HepG2 (cell line): ENCODE measurements around the gene ADAMTS4. TPM values are rescaled to one million over a fixed set of nuclear protein-coding genes. Genes with fewer than 3 reads are reported as not detected.

ENCODE experiments used
- ATAC-seq: fragments of 200-7000 bp; cut with Tn5 transposase; 3 replicates; pipeline ENCODE4 v1.9.1; 2020; ENCODE audit warnings: mild to moderate bottlenecking, moderate library complexity
- BruUV-seq: library from RNA; stranded (reverse); fragments of 400-500 nt; replicated peaks from 2 replicates; lab custom pipeline; 2021; lab: Mats Ljungman, UMichigan
- CTCF ChIA-PET: fragments of 300-600 bp; formaldehyde crosslinking; extraction: SDS; loops from one replicate; lab custom pipeline; 2021; ENCODE audit warnings: low total read pairs, inconsistent platforms, low intra/inter-chr PET ratio; lab: Yijun Ruan, JAX
- POLR2A ChIA-PET: fragments of 350-600 bp; sonication (Branson Sonifier 250); formaldehyde crosslinking; loops from one replicate; lab custom pipeline; 2020; ENCODE audit warnings: antibody characterized with exemption, inconsistent platforms; lab: Yijun Ruan, JAX
- DNase-seq: peaks from one replicate; pipeline ENCODE4 v3.0.0-alpha.2; 2015; ENCODE audit warnings: low spot score
- FAIRE-seq: peaks from 3 replicates; lab custom pipeline; 2011; peaks lifted over from hg19 to GRCh38; lab: Jason Lieb, UNC
- H2AFZ ChIP-seq: one replicate; pipeline ENCODE4 v1.6.1; 2011; ENCODE audit warnings: low read length, inconsistent platforms
- H3K27ac ChIP-seq: fragments of 300-600 bp; 3 replicates; pipeline ENCODE4 v1.8.0; 2011; ENCODE audit warnings: mixed run types, mild to moderate bottlenecking, mixed read lengths, low read length, inconsistent platforms; ENCODE audit not compliant: insufficient read depth; ENCODE audit errors: extremely low read length
- H3K27me3 ChIP-seq, 2 experiments: fragments of 200-600 bp in 1 of 2; 2 replicates in 1 of 2; 3 replicates in 1 of 2; pipeline versions ENCODE4 v1.6.0 to v1.8.0; 2011; ENCODE audit warnings: low read length in 2 of 2, mild to moderate bottlenecking in 2 of 2, moderate library complexity in 2 of 2, inconsistent platforms in 1 of 2; ENCODE audit not compliant: insufficient read depth in 2 of 2, control insufficient read depth in 1 of 2
- H3K36me3 ChIP-seq, 2 experiments: fragments of 200-600 bp in 1 of 2; replicated peaks in 1 of 2; 2 replicates in 1 of 2; 3 replicates in 1 of 2; pipeline versions ENCODE4 v1.5.1 to v1.8.0; 2011; ENCODE audit warnings: low read length in 2 of 2, inconsistent platforms in 1 of 2; ENCODE audit not compliant: insufficient read depth in 2 of 2, control insufficient read depth in 1 of 2
- H3K4me1 ChIP-seq: 2 replicates; pipeline ENCODE4 v1.5.1; 2012; ENCODE audit warnings: low read length, inconsistent platforms; ENCODE audit not compliant: insufficient read depth
- H3K4me2 ChIP-seq: 2 replicates; pipeline ENCODE4 v1.6.0; 2011; ENCODE audit warnings: low read depth, low read length, inconsistent platforms
- H3K4me3 ChIP-seq, 3 experiments: fragments of 200-600 bp in 1 of 3; sonication (generic), shearing (Covaris generic) in 1 of 3; replicated peaks in 1 of 3; 2 replicates each; pipeline ENCODE4 v1.5.1; 2011 to 2016; ENCODE audit warnings: low read length in 3 of 3, inconsistent platforms in 2 of 3, low read depth in 2 of 3, mild to moderate bottlenecking in 2 of 3, control low read depth in 1 of 3, mixed read lengths in 1 of 3; ENCODE audit not compliant: insufficient read depth in 1 of 3
- H3K79me2 ChIP-seq: one replicate; pipeline ENCODE4 v1.6.1; 2011; ENCODE audit warnings: low read length, inconsistent platforms; ENCODE audit not compliant: insufficient read depth
- H3K9ac ChIP-seq: 2 replicates; pipeline ENCODE4 v1.6.0; 2011; ENCODE audit warnings: mild to moderate bottlenecking, low read depth, low read length, inconsistent platforms; ENCODE audit not compliant: insufficient read depth
- H3K9me3 ChIP-seq: 2 replicates; pipeline ENCODE4 v1.5.1; 2012; ENCODE audit warnings: mild to moderate bottlenecking, low read length
- H4K20me1 ChIP-seq: 2 replicates; pipeline ENCODE4 v1.6.0; 2011; ENCODE audit warnings: inconsistent platforms, mild to moderate bottlenecking, low read length, moderate library complexity; ENCODE audit not compliant: insufficient read depth
- CENPT ChIP-seq: sonication (generic); formaldehyde crosslinking; IDR thresholded peaks from 2 replicates; pipeline ENCODE4 v1.8.0; 2022; ENCODE audit warnings: low read depth, mild to moderate bottlenecking, moderate library complexity, missing genetic modification reagents
- CHCHD3 ChIP-seq: sonication (generic); formaldehyde crosslinking; IDR thresholded peaks from 2 replicates; pipeline ENCODE4 v1.8.0; 2022; ENCODE audit warnings: mild to moderate bottlenecking, missing genetic modification reagents, moderate library complexity
- DPF2 ChIP-seq: sonication (generic); formaldehyde crosslinking; IDR thresholded peaks from 2 replicates; pipeline ENCODE4 v1.4.0; 2020; ENCODE audit warnings: mild to moderate bottlenecking, low read depth, missing genetic modification reagents, borderline replicate concordance
- EZH2 ChIP-seq: conservative IDR thresholded peaks from 2 replicates; pipeline ENCODE4 v1.6.1; 2012; ENCODE audit warnings: mild to moderate bottlenecking, low read depth, low read length, moderate library complexity
- HMGA1 ChIP-seq: sonication (generic); formaldehyde crosslinking; conservative IDR thresholded peaks from 2 replicates; pipeline ENCODE4 v1.4.0; 2020; ENCODE audit warnings: missing genetic modification reagents
- PBX2 ChIP-seq: IDR thresholded peaks from 2 replicates; pipeline ENCODE4 v1.6.1; 2016; ENCODE audit warnings: control low read depth
- POLR2G ChIP-seq: fragments of 200-400 bp; formaldehyde crosslinking; IDR thresholded peaks from 2 replicates; pipeline ENCODE4 v1.6.1; 2018; ENCODE audit warnings: mild to moderate bottlenecking, low read depth, low read length, moderate library complexity
- RARG ChIP-seq: sonication (generic); formaldehyde crosslinking; IDR thresholded peaks from 2 replicates; pipeline ENCODE4 v1.4.0; 2020; ENCODE audit warnings: low read depth, mild to moderate bottlenecking, missing genetic modification reagents
- RBFOX2 ChIP-seq: fragments of 200-400 bp; formaldehyde crosslinking; IDR thresholded peaks from 2 replicates; pipeline ENCODE4 v1.6.1; 2017; ENCODE audit warnings: low read depth, mild to moderate bottlenecking, low read length
- RFX3 ChIP-seq: IDR thresholded peaks from 2 replicates; pipeline ENCODE4 v1.6.1; 2016; ENCODE audit warnings: missing biosample characterization, missing genetic modification reagents
- RNF219 ChIP-seq: sonication (generic); formaldehyde crosslinking; IDR thresholded peaks from 2 replicates; pipeline ENCODE4 v1.5.0; 2020; ENCODE audit warnings: mild to moderate bottlenecking, missing genetic modification reagents
- ZNF121 ChIP-seq: sonication (generic); formaldehyde crosslinking; IDR thresholded peaks from 2 replicates; pipeline ENCODE4 v1.5.0; 2020; ENCODE audit warnings: mild to moderate bottlenecking, missing genetic modification reagents
- ZNF232 ChIP-seq: sonication (generic); formaldehyde crosslinking; IDR thresholded peaks from 2 replicates; pipeline ENCODE4 v1.4.0; 2020; ENCODE audit warnings: missing genetic modification reagents, borderline replicate concordance
- ZNF382 ChIP-seq: sonication (generic); formaldehyde crosslinking; IDR thresholded peaks from 2 replicates; pipeline ENCODE4 v1.5.0; 2020; ENCODE audit warnings: missing genetic modification reagents, mild to moderate bottlenecking, borderline replicate concordance
- ZNF577 ChIP-seq: sonication (generic); formaldehyde crosslinking; IDR thresholded peaks from 2 replicates; pipeline ENCODE4 v1.4.0; 2020; ENCODE audit warnings: mild to moderate bottlenecking, low read depth, missing genetic modification reagents, borderline replicate concordance
- ZNF740 ChIP-seq: sonication (generic); formaldehyde crosslinking; IDR thresholded peaks from 2 replicates; pipeline ENCODE4 v1.4.0; 2020; ENCODE audit warnings: missing genetic modification reagents
- ZNF792 ChIP-seq: IDR thresholded peaks from 2 replicates; pipeline ENCODE4 v1.6.1; 2016
- WGBS: methylation state at CpG from one replicate; pipeline ENCODE4 v1.1.6; 2017; ENCODE audit warnings: low lambda C conversion rate; 5-methylcytosine and 5-hydroxymethylcytosine counted together
- in situ Hi-C: cut with HindIII; loops from 2 replicates; pipeline ENCODE4 v1.10.0; 2017; ENCODE audit warnings: low pct_unique_long_range_greater_than_20kb; ENCODE audit not compliant: extremely low pct_ligation_motif_present
- intact Hi-C: fragments of 100-400 bp; cut with micrococcal nuclease; formaldehyde crosslinking; loops from one replicate; pipeline ENCODE4 v1.10.0; 2022; ENCODE audit not compliant: unreplicated experiment
- polyA plus RNA-seq, 8 experiments: library from polyadenylated mRNA; depleted of rRNA in 3 of 8; stranded (reverse) in 7 of 8; unstranded in 1 of 8; fragments of >200 nt; fragmentation: Illumina TruSeq in 4 of 8; extraction: Trizol in 4 of 8; gene quantifications; 2 replicates each; pipeline versions ENCODE4 v1.2.1 to v1.2.3, GENCODE V29; 2011 to 2016; ENCODE audit warnings: low read depth in 4 of 8, missing spikeins in 1 of 8, mixed read lengths in 1 of 8; ENCODE audit not compliant: insufficient read depth in 1 of 8
- total RNA-seq, 5 experiments: library from RNA; depleted of rRNA; stranded (reverse); fragments of >200 nt; fragmentation: Illumina TruSeq; extraction: Trizol; gene quantifications; 2 replicates each; pipeline ENCODE4 v1.2.3, GENCODE V29; 2016; ENCODE audit warnings: low read depth in 1 of 5

The ADAMTS4 gene
- total and polyA plus RNA-seq, 2 of the 13 experiments (the other 11 are each of a cell fraction or from before 2014, with no cell fraction given) = 0.51 to 1.7 TPM

GRCh38 chr1:161162052-161162451 lies 36.8 kb downstream of the ADAMTS4 start:
- no peak for ATAC-seq
- Histone ChIP-seq H3K4me2 (no peak overlapping the region), H3K27me3 (no peaks in the 10 kb centered on the region; a peak in 1 of 5 replicates), H3K79me2 (peaks cover 7% of the 10 kb centered on the region), H4K20me1 (no peaks in the 10 kb centered on the region), H3K4me1 (peaks cover 38% of the 10 kb centered on the region), H3K9ac (no peak overlapping the region), H3K4me3 (no peak overlapping the region), H2AFZ (no peak overlapping the region), H3K36me3 (peaks cover 11 to 43% of the 10 kb centered on the region in 2 experiments; a peak in 4 of 5 replicates), H3K9me3 (no peaks in the 10 kb centered on the region), H3K27ac (no peak overlapping the region)
- in situ Hi-C loops (no loop called here), intact Hi-C loops (no loop called here)
- CTCF ChIA-PET = no interaction called here
- no peak for FAIRE-seq
- POLR2A ChIA-PET = no interaction called here
- TF ChIP-seq RFX3 = no peak
- TF ChIP-seq RNF219 (CRISPR knock-in tag) = no peak
- TF ChIP-seq ZNF121 (CRISPR knock-in tag) = no peak
- no peak for TF ChIP-seq ZNF382 (CRISPR knock-in tag)
- no peak for TF ChIP-seq POLR2G
- 0 out of 2 replicates have a peak, but pooled peaks have one; percentile 9 for TF ChIP-seq RBFOX2
- 86% methylated on average over 7 of the region's 7 CpGs for WGBS
- no peak for DNase-seq
- no TSS peak for BruUV-seq

- Histone ChIP-seq H4K20me1 (no peaks in the 10 kb centered on the region), H3K4me1 (peaks cover 35% of the 10 kb centered on the region), H3K27me3 (no peaks in the 10 kb centered on the region; a peak in 1 of 5 replicates), H3K4me3 (no peak overlapping the region), H3K4me2 (no peak overlapping the region), H3K36me3 (peaks cover 11 to 43% of the 10 kb centered on the region in 2 experiments; a peak in 4 of 5 replicates), H2AFZ (no peak overlapping the region), H3K79me2 (peaks cover 7% of the 10 kb centered on the region), H3K9me3 (no peaks in the 10 kb centered on the region), H3K27ac (no peak overlapping the region), H3K9ac (no peak overlapping the region)
- WGBS = 94% methylated on average over 5 of the region's 5 CpGs
- ATAC-seq (no peak), FAIRE-seq (no peak), DNase-seq (no peak)
- ChIA-PET CTCF (no interaction called here), POLR2A (no interaction called here)
- intact Hi-C loops = no loop called here
- in situ Hi-C loops = no loop called here
- no TSS peak for BruUV-seq
- TF ChIP-seq EZH2 (no peak), HMGA1 (CRISPR knock-in tag) (no peak), DPF2 (CRISPR knock-in tag) (no peak), ZNF577 (CRISPR knock-in tag) (no peak), CHCHD3 (CRISPR knock-in tag) (no peak), ZNF792 (CRISPR knock-in tag) (no peak), RARG (CRISPR knock-in tag) (no peak), ZNF232 (no peak), ZNF740 (CRISPR knock-in tag) (no peak), CENPT (CRISPR knock-in tag) (no peak), PBX2 (CRISPR knock-in tag) (no peak)
Observed at GRCh38 chr1:161161652-161162051, 37.2 kb downstream of the ADAMTS4 start.
